CD1c-positive myeloid dendritic cell (primary cell): ENCODE data around the gene SMG7.

Experiments used
- DNase-seq: peaks from one replicate; pipeline ENCODE4 v3.0.0-alpha.2; 2016; ENCODE audit errors: extremely low spot score

Gene SMG7

DNA sequence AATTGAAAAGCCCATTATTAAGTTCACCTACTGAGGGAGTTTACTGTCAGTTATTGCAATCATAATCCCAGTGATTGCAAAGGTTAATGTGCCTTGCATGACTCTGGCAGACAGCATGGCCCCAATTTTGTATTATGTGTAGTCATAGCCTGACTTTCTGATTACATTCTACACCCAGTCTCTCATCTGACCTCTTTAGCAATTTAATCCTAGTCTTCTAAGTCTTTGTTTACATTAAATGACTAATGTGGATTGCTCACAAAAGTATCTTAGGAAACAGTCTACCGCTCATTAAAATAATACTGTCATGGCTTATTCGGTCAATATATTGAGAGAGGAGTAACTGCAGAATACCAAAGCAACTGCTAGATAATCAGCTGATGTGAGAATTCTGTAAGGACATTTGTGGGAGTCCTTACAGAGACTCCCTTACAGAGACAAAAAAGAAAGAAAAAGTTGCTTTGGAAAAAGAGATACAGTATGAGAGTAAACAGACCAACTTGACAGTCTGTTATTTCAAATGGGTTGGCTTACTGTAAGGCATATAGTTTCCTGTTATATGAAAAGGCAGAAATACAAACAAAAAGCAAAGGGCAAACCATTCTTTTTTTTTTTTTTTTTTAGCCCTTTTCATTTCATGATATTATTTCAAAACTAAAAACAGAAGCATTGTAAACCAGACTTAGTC is 42.8 kb downstream of the SMG7 start:
- DNase-seq, result no peak

GRCh38 chr1:183516725-183517124 is 44.4 kb downstream of the SMG7 start:
- DNase-seq, result no peak

- no peak for DNase-seq
Measured at GRCh38 chr1:183517401-183517800, 45.1 kb downstream of the SMG7 start.

- DNase-seq, result no peak
Measured at GRCh38 chr1:183520379-183520778, 48.1 kb downstream of the SMG7 start.

- DNase-seq, result no peak
Measured at GRCh38 chr1:183522104-183522503, 49.8 kb downstream of the SMG7 start.

GRCh38 chr1:183528577-183528976 is 56.3 kb downstream of the SMG7 start:
- DNase-seq, result no peak

DNA sequence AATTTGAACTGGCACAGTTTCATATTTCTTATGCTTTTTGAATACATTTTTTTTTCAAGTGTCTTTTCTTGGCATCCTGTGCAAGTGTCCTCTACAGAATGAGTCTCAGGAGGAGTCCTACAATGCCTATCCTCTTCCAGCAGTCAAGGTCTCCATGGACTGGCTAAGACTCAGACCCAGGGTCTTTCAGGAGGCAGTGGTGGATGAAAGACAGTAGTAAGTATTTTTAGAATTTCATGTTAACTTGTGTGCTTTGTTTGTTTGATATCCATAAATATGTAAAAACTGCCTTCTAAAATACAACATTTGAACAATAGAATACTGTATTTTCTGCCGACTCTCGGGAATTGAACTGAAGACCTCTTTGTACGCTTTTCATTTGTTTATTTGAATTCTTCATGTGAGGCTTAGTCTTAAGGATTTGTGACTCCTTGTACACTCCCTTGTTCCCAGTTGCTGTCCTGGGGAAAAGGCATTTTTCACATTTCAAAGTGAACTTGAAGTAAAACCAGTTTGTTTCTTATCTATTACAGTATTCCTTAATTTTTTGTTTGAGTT is 61.4 kb downstream of the SMG7 start:
- no peak for DNase-seq

DNA sequence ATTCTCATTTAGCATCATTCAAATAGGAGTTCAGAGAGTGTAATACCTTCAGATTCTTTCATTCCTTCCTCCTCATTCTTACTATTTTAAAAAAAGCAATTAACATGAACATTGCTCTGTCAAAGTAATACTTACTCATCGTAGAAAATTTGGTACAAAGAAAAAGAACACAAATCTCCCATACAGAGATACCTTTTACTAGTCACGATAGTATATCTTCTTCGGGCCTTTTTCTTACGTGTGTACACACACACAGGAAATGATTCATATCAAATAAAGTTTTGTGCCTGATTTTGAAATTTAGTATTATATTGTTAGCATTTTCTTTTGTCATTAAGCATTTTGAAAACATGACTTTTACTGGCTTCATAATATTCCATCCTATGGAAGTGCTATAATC is 65.1 kb downstream of the SMG7 start:
- no peak for DNase-seq

DNA sequence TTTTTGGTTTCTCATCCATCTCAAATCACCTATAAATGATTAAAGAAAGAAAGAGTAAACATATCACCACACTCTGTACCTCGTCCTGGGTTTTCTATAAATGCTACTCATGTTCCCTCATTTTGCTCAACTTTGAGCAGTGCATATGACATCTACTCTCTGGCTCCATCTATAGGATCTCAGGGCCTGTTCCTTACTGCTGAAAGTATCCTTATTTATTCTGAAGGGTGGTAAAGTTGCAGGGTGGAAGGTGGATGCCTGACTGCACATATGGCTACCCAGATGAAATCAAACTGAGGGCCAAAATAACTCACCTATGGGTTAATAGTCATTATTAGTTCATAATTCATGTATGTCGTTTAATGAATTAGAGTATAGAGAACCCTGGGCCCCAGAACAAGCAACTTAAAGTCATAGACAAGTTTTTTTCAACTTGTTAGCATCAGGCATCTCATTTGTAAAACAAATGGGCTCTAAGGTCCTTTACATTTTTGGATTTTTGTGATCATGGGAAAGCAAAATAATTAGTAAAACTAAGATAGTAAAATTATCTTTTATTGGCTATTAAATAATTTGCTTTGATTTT is 71.4 kb downstream of the SMG7 start:
- DNase-seq, result peak; percentile 56

- DNase-seq, result no peak
Measured at GRCh38 chr1:183544598-183545297, 72.4 kb downstream of the SMG7 start.

DNA sequence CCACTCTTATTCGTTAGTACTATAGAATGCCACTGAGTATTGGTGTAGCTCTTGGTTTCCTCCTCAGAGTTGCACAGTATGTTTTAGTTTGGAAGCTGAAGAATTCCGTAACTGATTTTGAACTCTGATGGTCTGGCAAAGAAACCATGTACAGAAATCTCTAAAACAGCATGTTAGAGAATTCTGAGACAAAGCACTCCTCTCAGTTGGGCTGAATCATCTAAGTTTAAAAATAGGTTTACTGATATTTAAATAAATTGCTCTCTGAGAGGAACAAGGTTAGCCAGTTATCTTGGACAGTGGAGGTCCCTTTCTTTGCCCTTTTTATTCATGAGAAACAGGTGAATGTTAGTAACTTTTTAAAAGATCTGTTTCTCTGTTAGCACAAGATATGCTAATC is 74.1 kb downstream of the SMG7 start:
- no peak for DNase-seq

DNA sequence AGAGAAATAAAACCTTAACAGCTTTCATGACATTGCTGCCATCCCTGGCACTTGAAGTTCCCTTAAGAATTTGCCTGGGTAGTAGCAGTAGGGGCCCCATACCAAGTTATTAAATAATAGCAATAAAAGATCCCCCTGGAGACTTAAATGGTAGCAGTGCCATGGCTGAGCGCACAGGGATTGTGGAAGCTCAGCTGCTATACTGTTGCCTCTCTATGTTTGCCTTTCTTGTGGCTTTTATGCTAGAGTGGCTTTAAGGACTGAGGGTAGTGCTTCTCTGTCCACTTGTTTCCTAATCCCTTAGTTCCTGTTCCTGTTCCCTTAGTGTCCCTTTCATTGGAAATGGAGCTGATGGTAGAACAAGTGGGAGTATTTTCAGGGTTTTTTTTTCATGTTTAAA is 75.8 kb downstream of the SMG7 start:
- DNase-seq, result peak; percentile 74

- DNase-seq, result no peak
Measured at GRCh38 chr1:183550915-183551314, 78.6 kb downstream of the SMG7 start.

- DNase-seq, result peak; percentile 52
Measured at GRCh38 chr1:183551924-183552323, 79.6 kb downstream of the SMG7 start.

DNA sequence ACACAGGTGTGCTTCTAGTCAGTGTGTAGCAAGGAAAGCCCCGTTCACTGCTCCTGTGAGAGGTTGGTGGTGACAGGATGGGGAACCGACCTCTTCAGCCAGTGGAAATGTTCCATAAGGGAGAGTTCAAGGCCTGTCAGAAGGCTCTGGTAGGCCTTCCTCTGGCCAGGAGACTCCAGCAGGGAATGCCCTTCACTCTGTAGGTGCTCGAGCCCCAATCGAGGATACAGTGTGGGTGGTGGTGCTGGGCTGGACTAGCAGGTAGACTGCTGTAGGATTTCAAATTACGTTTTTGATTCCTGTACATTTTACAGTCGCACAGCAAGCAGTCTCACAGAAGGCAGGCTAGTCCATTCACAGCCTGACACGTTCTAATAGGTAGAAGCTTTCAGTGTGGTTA is 80.1 kb downstream of the SMG7 start:
- no peak for DNase-seq

GRCh38 chr1:183552891-183553290 is 80.6 kb downstream of the SMG7 start:
- DNase-seq, result no peak

DNA sequence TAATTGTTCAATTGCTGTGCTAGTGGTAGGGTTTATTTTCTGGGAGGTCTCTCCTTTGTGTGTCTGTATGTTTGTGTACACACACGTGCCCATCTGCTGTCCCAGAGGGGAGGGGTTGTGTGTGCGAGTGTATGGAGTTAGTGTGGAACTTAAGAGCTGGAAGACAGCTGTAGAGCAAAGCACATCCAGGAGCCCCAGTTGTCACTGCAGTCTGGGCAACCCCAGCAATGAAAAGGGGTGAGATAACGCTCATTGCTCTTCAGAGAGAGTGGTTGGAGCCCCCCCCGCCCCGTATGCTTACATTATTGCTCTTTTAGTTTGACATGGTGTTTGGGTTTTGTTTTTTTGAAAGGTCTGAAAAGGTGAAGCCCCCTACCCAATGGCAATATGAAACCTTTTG is 81.0 kb downstream of the SMG7 start:
- no peak for DNase-seq

DNA sequence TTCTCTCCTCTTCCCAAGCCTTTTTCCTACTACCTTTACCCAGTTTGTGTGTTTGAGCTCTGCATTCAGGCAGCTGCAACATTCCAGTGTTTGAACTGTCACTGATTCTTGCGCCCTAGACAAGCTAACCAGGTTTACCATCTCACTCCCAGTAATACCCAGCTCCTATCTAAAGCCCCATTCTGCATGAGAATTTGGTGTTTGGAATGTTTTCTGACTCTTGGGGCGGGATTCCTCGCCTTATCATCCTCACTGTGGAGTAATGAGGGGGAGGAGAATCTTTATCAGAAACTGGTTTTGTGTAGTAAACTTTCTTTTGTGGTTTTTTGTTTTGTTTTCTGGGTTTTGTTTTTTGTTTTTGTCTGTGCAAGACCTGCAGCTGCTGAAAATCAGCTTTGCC is 81.5 kb downstream of the SMG7 start:
- no peak for DNase-seq

DNA sequence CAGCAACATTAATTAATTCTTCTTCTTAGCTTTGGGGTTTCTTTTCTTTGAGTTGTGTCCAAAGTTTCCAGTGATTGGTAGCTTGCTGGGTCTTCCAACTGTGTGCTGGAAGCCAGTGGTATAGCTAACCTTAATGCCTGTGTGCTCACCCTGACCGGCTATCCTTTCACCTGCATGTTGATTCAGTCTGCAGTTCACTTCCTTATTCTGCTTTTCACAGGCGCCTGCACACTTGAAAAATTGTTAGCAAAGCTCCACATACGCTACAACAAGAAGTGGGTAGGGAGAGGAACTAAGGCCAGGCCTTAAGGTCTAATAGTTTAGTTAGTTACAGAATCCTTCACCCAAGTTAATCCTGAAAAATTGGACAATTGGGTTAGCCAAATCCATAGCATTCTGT is 82.3 kb downstream of the SMG7 start:
- DNase-seq, result peak; percentile 44

DNA sequence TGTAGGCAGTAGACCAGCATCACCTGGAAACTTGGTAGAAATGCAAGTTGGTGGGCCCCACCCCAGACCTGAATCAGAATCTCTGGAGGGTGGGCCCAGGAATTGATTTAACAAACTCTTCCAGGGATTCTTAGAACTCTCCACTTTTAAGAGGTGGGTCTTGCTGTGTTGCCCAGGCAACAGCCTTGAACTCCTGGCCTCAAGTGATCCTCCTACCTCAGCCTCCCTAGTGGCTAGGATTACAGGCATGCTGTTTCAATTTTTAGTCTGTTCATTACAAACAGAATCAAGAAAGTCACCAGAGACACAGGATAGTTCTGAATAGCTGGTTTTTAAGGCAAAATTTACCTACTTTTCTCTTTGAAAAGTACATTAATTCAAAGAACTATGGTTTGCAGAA is 86.8 kb downstream of the SMG7 start:
- no peak for DNase-seq

GRCh38 chr1:183562701-183563100 is 90.4 kb downstream of the SMG7 start:
- no peak for DNase-seq

GRCh38 chr1:183565261-183565660 is 93.0 kb downstream of the SMG7 start:
- DNase-seq, result no peak

GRCh38 chr1:183566026-183566425 is 93.7 kb downstream of the SMG7 start:
- no peak for DNase-seq
